Measurements from ENCODE around the gene TMEM14C. TPM values are rescaled to one million over a fixed set of nuclear protein-coding genes. Genes with fewer than 3 reads are reported as not detected.

TMEM14C gene
- polyA plus RNA-seq, 4 donors: 140 to 184 (median 161) TPM

- no peak for DNase-seq (ENCODE audit: low read depth in 4 of 4, low spot score in 2 of 4)
These were observed 36.5 kb downstream of the TMEM14C start for GRCh38 chr6:10759312-10759839.

- DNase-seq (ENCODE audit: low read depth in 4 of 4, low spot score in 2 of 4): no peak
These were observed 37.0 kb downstream of the TMEM14C start for GRCh38 chr6:10759884-10760329.

- no peak for DNase-seq (ENCODE audit: low read depth in 4 of 4, low spot score in 2 of 4)
These were observed 40.1 kb downstream of the TMEM14C start for GRCh38 chr6:10763006-10763405.

GRCh38 chr6:10769419-10769818 is 46.5 kb downstream of the TMEM14C start:
- DNase-seq (ENCODE audit: low read depth in 4 of 4, low spot score in 2 of 4): no peak

GRCh38 chr6:10771371-10771894 is 48.6 kb downstream of the TMEM14C start:
- DNase-seq (ENCODE audit: low read depth in 4 of 4, low spot score in 2 of 4): no peak

- DNase-seq (ENCODE audit: low read depth in 4 of 4, low spot score in 2 of 4): no peak
These were observed 55.4 kb downstream of the TMEM14C start for GRCh38 chr6:10778230-10778629.

GRCh38 chr6:10779076-10779475 is 56.2 kb downstream of the TMEM14C start:
- DNase-seq (ENCODE audit: low read depth in 4 of 4, low spot score in 2 of 4): no peak

Other genes starting within 250 kb of the TMEM14C start
- gene GCNT2, start 201.7 kb upstream of the TMEM14C start, polyA plus RNA-seq (ENCODE audit: insufficient read length in 4 of 4): 10 to 100 TPM; 13.9 to 18.5 (median 16.5) TPM
- gene C6orf52, start 28.5 kb upstream of the TMEM14C start, polyA plus RNA-seq (ENCODE audit: insufficient read length in 4 of 4): 1 to 10 TPM; 2.6 to 5.4 (median 4.7) TPM
- 10 to 100 TPM; 20.0 to 23.6 (median 20.1) TPM for gene PAK1IP1, start 28.1 kb upstream of the TMEM14C start, polyA plus RNA-seq (ENCODE audit: insufficient read length in 4 of 4)
- 100 to 1,000 TPM in 2 of 4 donors, 10 to 100 TPM in 2; 90.6 to 107 (median 99.5) TPM for gene TMEM14B, start 24.7 kb downstream of the TMEM14C start, polyA plus RNA-seq (ENCODE audit: insufficient read length in 4 of 4)
- gene MAK, start 115.5 kb downstream of the TMEM14C start, polyA plus RNA-seq (ENCODE audit: insufficient read length in 4 of 4): 1 to 10 TPM in 3 of 4 donors, under 1 TPM in 1; 0.99 to 3.0 (median 2.0) TPM
- under 1 TPM in 2 of 4 donors, not detected in 2; 0.07 to 0.14 TPM for gene GCM2, start 159.0 kb downstream of the TMEM14C start, polyA plus RNA-seq (ENCODE audit: insufficient read length in 4 of 4)
- gene SYCP2L, start 164.0 kb downstream of the TMEM14C start, polyA plus RNA-seq (ENCODE audit: insufficient read length in 4 of 4): 1 to 10 TPM; 2.2 to 9.0 (median 5.0) TPM

All from left renal cortex interstitium (tissue), 4 donors.